ENCODE data around the gene CTIF.

The CTIF gene

GRCh38 chr18:48632676-48633257 is 93.9 kb downstream of the CTIF start:
- no peak for TF ChIP-seq CTCF (IDR thresholded peaks at IDR 0.05)

GRCh38 chr18:48634491-48634890 is 95.7 kb downstream of the CTIF start:
- no peak for TF ChIP-seq CTCF (IDR thresholded peaks at IDR 0.05)

- no peak for TF ChIP-seq CTCF (IDR thresholded peaks at IDR 0.05)
Observed at GRCh38 chr18:48634975-48635374, 96.1 kb downstream of the CTIF start.

GRCh38 chr18:48635806-48636205 is 97.0 kb downstream of the CTIF start:
- no peak for TF ChIP-seq CTCF (IDR thresholded peaks at IDR 0.05)

GRCh38 chr18:48636436-48636835 is 97.6 kb downstream of the CTIF start:
- no peak for TF ChIP-seq CTCF (IDR thresholded peaks at IDR 0.05)

- no peak for TF ChIP-seq CTCF (IDR thresholded peaks at IDR 0.05)
Observed at GRCh38 chr18:48637081-48637990, 98.5 kb downstream of the CTIF start.

GRCh38 chr18:48638451-48638850 is 99.6 kb downstream of the CTIF start:
- no peak for TF ChIP-seq CTCF (IDR thresholded peaks at IDR 0.05)

Data from LNCAP (cell line).